H1 (cell line): ENCODE measurements around the gene FOXD2.

ENCODE experiments used
- ATF2 ChIP-seq: IDR thresholded peaks from 2 replicates; pipeline ENCODE4 v1.6.1; 2012; ENCODE audit warnings: low read length, inconsistent platforms
- CTCF ChIP-seq, 3 experiments: IDR thresholded peaks; 1 replicate in 2 of 3; 2 replicates in 1 of 3; pipeline versions ENCODE4 v1.5.1 to v1.6.1; 2011; ENCODE audit warnings: low read length in 3 of 3, mild to moderate bottlenecking in 3 of 3, inconsistent platforms in 2 of 3, low read depth in 1 of 3, moderate library complexity in 1 of 3; ENCODE audit not compliant: insufficient read depth in 1 of 3; ENCODE audit errors: control extremely low read depth in 1 of 3
- EP300 ChIP-seq, 2 experiments: IDR thresholded peaks; 1 replicate in 1 of 2; 2 replicates in 1 of 2; pipeline ENCODE4 v1.6.1; 2011 to 2012; ENCODE audit warnings: low read depth in 2 of 2, low read length in 2 of 2, mild to moderate bottlenecking in 2 of 2, borderline replicate concordance in 1 of 2, inconsistent platforms in 1 of 2, moderate library complexity in 1 of 2
- EZH2 ChIP-seq: fragments of 200-600 bp; sonication (generic); IDR thresholded peaks from 2 replicates; pipeline ENCODE4 v1.7.1; 2012; ENCODE audit warnings: low read depth, mild to moderate bottlenecking, moderate library complexity, low read length, inconsistent platforms; ENCODE audit not compliant: severe bottlenecking
- HDAC2 ChIP-seq, 2 experiments: fragments of 300-600 bp in 1 of 2; sonication (generic) in 1 of 2; IDR thresholded peaks; 2 replicates each; pipeline ENCODE4 v1.6.1; 2011 to 2012; ENCODE audit warnings: low read depth in 2 of 2, low read length in 2 of 2, mild to moderate bottlenecking in 2 of 2, moderate library complexity in 2 of 2, borderline replicate concordance in 1 of 2, inconsistent platforms in 1 of 2
- POLR2A ChIP-seq, 2 experiments: IDR thresholded peaks; 1 replicate in 1 of 2; 2 replicates in 1 of 2; pipeline ENCODE4 v1.6.1; 2011; ENCODE audit warnings: low read depth in 2 of 2, low read length in 2 of 2, mild to moderate bottlenecking in 2 of 2; ENCODE audit errors: control extremely low read depth in 1 of 2
- POLR2AphosphoS5 ChIP-seq: IDR thresholded peaks from 2 replicates; pipeline ENCODE4 v1.6.1; 2011; ENCODE audit warnings: low read depth, low read length
- POU5F1 ChIP-seq: IDR thresholded peaks from 2 replicates; pipeline ENCODE4 v1.6.1; 2011; ENCODE audit warnings: low read depth, mild to moderate bottlenecking, low read length, moderate library complexity
- RFX5 ChIP-seq: IDR thresholded peaks from 2 replicates; pipeline ENCODE4 v1.6.1; 2011; ENCODE audit warnings: low read depth, low read length, improper control_type of control experiment, borderline replicate concordance
- SIN3A ChIP-seq, 2 experiments: IDR thresholded peaks in 1 of 2; conservative IDR thresholded peaks in 1 of 2; 2 replicates each; pipeline ENCODE4 v1.6.1; 2011 to 2012; ENCODE audit warnings: low read length in 2 of 2, improper control_type of control experiment in 1 of 2, low read depth in 1 of 2, mild to moderate bottlenecking in 1 of 2
- TAF1 ChIP-seq: IDR thresholded peaks from 2 replicates; pipeline ENCODE4 v1.6.1; 2011; ENCODE audit warnings: mild to moderate bottlenecking, low read depth, low read length
- TBP ChIP-seq: IDR thresholded peaks from 2 replicates; pipeline ENCODE4 v1.6.1; 2011; ENCODE audit warnings: low read depth, low read length, improper control_type of control experiment
- YY1 ChIP-seq: IDR thresholded peaks from 2 replicates; pipeline ENCODE4 v1.6.1; 2011; ENCODE audit warnings: low read depth, mild to moderate bottlenecking, low read length
- ZNF274 ChIP-seq: IDR thresholded peaks from 2 replicates; pipeline ENCODE4 v1.7.0; 2012; ENCODE audit warnings: low read length, borderline replicate concordance; ENCODE audit errors: extremely low read depth

GRCh38 chr1:47389731-47390130 is 48.1 kb upstream of the FOXD2 start:
- TF ChIP-seq TBP (no peak), POU5F1 (no peak), CTCF (IDR thresholded peaks at IDR 0.05; ENCODE audit: control extremely low read depth in 1 of 3, insufficient read depth in 1 of 3, low read depth in 1 of 3, low read length in 3 of 3) (no peak), EP300 (IDR thresholded peaks at IDR 0.05; ENCODE audit: borderline replicate concordance in 1 of 2, low read depth in 2 of 2, low read length in 2 of 2) (no peak), POLR2A (IDR thresholded peaks at IDR 0.05; ENCODE audit: control extremely low read depth in 1 of 2, low read depth in 2 of 2, low read length in 2 of 2) (no peak), YY1 (no peak), EZH2 (no peak), TAF1 (no peak), ATF2 (no peak), POLR2AphosphoS5 (no peak), RFX5 (no peak), SIN3A (conservative IDR thresholded peaks at IDR 0.05 in 1 of 2, IDR thresholded peaks at IDR 0.05 in 1 of 2; ENCODE audit: low read depth in 1 of 2, low read length in 2 of 2) (no peak), ZNF274 (no peak), HDAC2 (IDR thresholded peaks at IDR 0.05; ENCODE audit: borderline replicate concordance in 1 of 2, low read depth in 2 of 2, low read length in 2 of 2) (no peak)
